ENCODE results near the gene ATG9B. TPM values are rescaled to one million over a fixed set of nuclear protein-coding genes. Genes with fewer than 3 reads are reported as not detected.

The ATG9B gene
- total and polyA plus RNA-seq, 9 of the 15 experiments (the other 6 are each of a cell fraction or from before 2014, with no cell fraction given) = 0.29 to 8.0 (median 2.1) TPM

DNA sequence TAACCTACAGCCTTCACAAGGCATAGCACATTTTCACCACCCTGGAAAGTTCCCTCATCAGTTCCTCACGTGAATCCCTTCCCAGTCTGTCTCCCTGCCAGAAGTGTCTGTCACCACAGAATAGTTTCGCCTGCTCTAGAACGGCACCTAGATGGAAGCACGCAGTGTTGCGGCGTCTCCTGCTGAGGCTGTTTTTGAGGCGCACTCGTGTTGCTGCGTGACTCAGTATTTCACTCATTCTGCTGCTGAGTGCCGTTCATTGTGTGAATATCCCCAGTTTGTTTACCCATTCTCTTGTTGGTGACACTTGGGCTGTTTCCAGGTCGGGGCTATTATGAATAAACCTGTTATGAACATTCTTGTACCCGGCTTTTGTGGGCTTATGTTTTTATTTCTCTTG is 20.7 kb downstream of the ATG9B start (continued):
- TF ChIP-seq EP300 (IDR thresholded peaks at IDR 0.05; ENCODE audit: low read length) = 0 out of 2 replicates have a peak, but pooled peaks have one; percentile 19
- TF ChIP-seq, protein P1, sequence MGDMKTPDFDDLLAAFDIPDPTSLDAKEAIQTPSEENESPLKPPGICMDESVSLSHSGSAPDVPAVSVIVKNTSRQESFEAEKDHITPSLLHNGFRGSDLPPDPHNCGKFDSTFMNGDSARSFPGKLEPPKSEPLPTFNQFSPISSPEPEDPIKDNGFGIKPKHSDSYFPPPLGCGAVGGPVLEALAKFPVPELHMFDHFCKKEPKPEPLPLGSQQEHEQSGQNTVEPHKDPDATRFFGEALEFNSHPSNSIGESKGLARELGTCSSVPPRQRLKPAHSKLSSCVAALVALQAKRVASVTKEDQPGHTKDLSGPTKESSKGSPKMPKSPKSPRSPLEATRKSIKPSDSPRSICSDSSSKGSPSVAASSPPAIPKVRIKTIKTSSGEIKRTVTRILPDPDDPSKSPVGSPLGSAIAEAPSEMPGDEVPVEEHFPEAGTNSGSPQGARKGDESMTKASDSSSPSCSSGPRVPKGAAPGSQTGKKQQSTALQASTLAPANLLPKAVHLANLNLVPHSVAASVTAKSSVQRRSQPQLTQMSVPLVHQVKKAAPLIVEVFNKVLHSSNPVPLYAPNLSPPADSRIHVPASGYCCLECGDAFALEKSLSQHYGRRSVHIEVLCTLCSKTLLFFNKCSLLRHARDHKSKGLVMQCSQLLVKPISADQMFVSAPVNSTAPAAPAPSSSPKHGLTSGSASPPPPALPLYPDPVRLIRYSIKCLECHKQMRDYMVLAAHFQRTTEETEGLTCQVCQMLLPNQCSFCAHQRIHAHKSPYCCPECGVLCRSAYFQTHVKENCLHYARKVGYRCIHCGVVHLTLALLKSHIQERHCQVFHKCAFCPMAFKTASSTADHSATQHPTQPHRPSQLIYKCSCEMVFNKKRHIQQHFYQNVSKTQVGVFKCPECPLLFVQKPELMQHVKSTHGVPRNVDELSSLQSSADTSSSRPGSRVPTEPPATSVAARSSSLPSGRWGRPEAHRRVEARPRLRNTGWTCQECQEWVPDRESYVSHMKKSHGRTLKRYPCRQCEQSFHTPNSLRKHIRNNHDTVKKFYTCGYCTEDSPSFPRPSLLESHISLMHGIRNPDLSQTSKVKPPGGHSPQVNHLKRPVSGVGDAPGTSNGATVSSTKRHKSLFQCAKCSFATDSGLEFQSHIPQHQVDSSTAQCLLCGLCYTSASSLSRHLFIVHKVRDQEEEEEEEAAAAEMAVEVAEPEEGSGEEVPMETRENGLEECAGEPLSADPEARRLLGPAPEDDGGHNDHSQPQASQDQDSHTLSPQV (IDR thresholded peaks at IDR 0.05) = peak; percentile 68; the same call in 1 of the 2 replicates
- TF ChIP-seq NFE2 (IDR thresholded peaks at IDR 0.05; ENCODE audit: low read depth) = peak; percentile 86
- no peak for TF ChIP-seq ZNF212 (CRISPR knock-in tag; IDR thresholded peaks at IDR 0.05)
- 0 out of 2 replicates have a peak, but pooled peaks have one; percentile 66 for TF ChIP-seq DPF2 (IDR thresholded peaks at IDR 0.05)
- TF ChIP-seq JUND (IDR thresholded peaks at IDR 0.05; ENCODE audit: borderline replicate concordance, low read depth, low read length) = 0 out of 2 replicates have a peak, but pooled peaks have one; percentile 43
- peak; percentile 52; the same call in 2 of the 3 replicates for TF ChIP-seq JUND (tag; IDR thresholded peaks at IDR 0.05; ENCODE audit: borderline replicate concordance, low read depth, low read length)
- TF ChIP-seq MEIS2 (IDR thresholded peaks at IDR 0.05; ENCODE audit: partially characterized antibody) = peak; percentile 84
- TF ChIP-seq MAFF (IDR thresholded peaks at IDR 0.05; ENCODE audit: low read length) = peak; percentile 58
- TF ChIP-seq ZNF551 (CRISPR knock-in tag; IDR thresholded peaks at IDR 0.05) = no peak
- TF ChIP-seq, protein P2, sequence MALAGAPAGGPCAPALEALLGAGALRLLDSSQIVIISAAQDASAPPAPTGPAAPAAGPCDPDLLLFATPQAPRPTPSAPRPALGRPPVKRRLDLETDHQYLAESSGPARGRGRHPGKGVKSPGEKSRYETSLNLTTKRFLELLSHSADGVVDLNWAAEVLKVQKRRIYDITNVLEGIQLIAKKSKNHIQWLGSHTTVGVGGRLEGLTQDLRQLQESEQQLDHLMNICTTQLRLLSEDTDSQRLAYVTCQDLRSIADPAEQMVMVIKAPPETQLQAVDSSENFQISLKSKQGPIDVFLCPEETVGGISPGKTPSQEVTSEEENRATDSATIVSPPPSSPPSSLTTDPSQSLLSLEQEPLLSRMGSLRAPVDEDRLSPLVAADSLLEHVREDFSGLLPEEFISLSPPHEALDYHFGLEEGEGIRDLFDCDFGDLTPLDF (CRISPR knock-in tag; IDR thresholded peaks at IDR 0.05) = peak; percentile 61; the same call in 1 of the 2 replicates
- TF ChIP-seq PHTF2 (CRISPR knock-in tag; IDR thresholded peaks at IDR 0.05) = no peak
- TF ChIP-seq, protein P3, sequence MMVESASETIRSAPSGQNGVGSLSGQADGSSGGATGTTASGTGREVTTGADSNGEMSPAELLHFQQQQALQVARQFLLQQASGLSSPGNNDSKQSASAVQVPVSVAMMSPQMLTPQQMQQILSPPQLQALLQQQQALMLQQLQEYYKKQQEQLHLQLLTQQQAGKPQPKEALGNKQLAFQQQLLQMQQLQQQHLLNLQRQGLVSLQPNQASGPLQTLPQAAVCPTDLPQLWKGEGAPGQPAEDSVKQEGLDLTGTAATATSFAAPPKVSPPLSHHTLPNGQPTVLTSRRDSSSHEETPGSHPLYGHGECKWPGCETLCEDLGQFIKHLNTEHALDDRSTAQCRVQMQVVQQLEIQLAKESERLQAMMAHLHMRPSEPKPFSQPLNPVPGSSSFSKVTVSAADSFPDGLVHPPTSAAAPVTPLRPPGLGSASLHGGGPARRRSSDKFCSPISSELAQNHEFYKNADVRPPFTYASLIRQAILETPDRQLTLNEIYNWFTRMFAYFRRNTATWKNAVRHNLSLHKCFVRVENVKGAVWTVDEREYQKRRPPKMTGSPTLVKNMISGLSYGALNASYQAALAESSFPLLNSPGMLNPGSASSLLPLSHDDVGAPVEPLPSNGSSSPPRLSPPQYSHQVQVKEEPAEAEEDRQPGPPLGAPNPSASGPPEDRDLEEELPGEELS (CRISPR knock-in tag; IDR thresholded peaks at IDR 0.05; ENCODE audit: borderline replicate concordance) = no peak
- TF ChIP-seq KAT7 (CRISPR knock-in tag; IDR thresholded peaks at IDR 0.05; ENCODE audit: borderline replicate concordance) = no peak
- TF ChIP-seq, protein P4, sequence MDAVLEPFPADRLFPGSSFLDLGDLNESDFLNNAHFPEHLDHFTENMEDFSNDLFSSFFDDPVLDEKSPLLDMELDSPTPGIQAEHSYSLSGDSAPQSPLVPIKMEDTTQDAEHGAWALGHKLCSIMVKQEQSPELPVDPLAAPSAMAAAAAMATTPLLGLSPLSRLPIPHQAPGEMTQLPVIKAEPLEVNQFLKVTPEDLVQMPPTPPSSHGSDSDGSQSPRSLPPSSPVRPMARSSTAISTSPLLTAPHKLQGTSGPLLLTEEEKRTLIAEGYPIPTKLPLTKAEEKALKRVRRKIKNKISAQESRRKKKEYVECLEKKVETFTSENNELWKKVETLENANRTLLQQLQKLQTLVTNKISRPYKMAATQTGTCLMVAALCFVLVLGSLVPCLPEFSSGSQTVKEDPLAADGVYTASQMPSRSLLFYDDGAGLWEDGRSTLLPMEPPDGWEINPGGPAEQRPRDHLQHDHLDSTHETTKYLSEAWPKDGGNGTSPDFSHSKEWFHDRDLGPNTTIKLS (IDR thresholded peaks at IDR 0.05; ENCODE audit: borderline replicate concordance, low read depth) = peak; percentile 67; the same call in 1 of the 2 replicates
- TF ChIP-seq BHLHE40 (IDR thresholded peaks at IDR 0.05; ENCODE audit: low read length) = peak; percentile 96
- TF ChIP-seq ARID2 (IDR thresholded peaks at IDR 0.05) = no peak
- TF ChIP-seq NRF1 (conservative IDR thresholded peaks at IDR 0.05 in 1 of 2, IDR thresholded peaks at IDR 0.05 in 1 of 2) = peak; percentile 53 to 65
- no peak for TF ChIP-seq ZNF140 (CRISPR knock-in tag; IDR thresholded peaks at IDR 0.05)
- no peak for TF ChIP-seq KLF16 (IDR thresholded peaks at IDR 0.05)
- TF ChIP-seq FOXJ2 (tag; IDR thresholded peaks at IDR 0.05) = no peak
